ENCODE measurements around the gene CAT. TPM values are rescaled to one million over a fixed set of nuclear protein-coding genes. Genes with fewer than 3 reads are reported as not detected.

The CAT gene
- total RNA-seq (10 to 100 TPM; 26.2 to 43.5 (median 37.6) TPM), total RNA-seq (11.3 to 87.6 (median 47.3) reads per million in 29 experiments)
- 60.2 TPM for total RNA-seq (2013)

DNA sequence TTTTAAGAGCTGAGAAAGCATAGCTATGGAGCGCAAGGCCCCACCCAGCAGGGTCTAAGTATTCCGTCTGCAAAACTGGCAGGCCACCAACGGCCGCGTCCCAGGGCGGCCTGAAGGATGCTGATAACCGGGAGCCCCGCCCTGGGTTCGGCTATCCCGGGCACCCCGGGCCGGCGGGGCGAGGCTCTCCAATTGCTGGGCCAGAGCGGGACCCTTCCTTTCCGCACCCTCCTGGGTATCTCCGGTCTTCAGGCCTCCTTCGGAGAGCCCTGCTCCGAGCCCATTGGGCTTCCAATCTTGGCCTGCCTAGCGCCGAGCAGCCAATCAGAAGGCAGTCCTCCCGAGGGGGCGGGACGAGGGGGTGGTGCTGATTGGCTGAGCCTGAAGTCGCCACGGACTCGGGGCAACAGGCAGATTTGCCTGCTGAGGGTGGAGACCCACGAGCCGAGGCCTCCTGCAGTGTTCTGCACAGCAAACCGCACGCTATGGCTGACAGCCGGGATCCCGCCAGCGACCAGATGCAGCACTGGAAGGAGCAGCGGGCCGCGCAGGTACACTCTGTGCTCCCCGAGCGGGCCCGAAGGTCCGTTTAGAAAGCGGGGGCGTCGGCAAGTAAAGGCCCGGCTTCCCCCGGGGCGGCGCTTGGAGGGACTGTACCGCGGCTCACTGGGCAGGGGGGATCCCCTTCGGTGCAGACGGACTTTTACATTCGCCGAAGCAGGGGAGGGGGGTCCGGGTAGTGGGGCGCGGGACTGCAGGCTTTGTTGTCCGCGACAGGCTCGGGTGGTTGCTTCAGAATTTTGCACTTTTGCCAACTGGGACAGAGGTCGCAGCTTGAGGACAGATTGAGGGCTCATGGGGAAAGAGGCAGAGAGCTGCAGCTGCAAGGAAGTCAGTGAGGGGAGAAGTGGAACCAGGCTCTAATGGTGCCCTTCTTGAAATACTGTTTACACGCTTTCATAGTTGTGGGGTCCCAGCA, at the start of gene CAT:
CAT (plus strand) TSS at position 406 of the 979 bp plus-strand sequence; CDS start at position 486, 80 bp downstream.
- no peaks in the 10 kb centered on the region for H3K9me3 Mint-ChIP-seq
- Histone ChIP-seq H3K27me3 (replicated peaks in 1 of 2; ENCODE audit: control insufficient read depth in 2 of 2, extremely low read depth in 1 of 2, insufficient read depth in 2 of 2, low read length in 1 of 2) (no peaks in the 10 kb centered on the region), H3K9me3 (no peaks in the 10 kb centered on the region), H3K4me3 (ENCODE audit: control insufficient read depth in 1 of 2, extremely low read depth in 1 of 2, low read length in 1 of 2) (peak within 1 kb of the TSS; percentile 85 to 94), H3K27ac (ENCODE audit: low read length) (peak within 1 kb of the TSS; percentile 83), H3K36me3 (ENCODE audit: control insufficient read depth in 2 of 2, extremely low read depth in 1 of 2, insufficient read depth in 1 of 2, low read length in 1 of 2) (no peaks in the 10 kb centered on the region), H3K4me1 (ENCODE audit: control insufficient read depth in 1 of 2, extremely low read depth in 1 of 2, insufficient read depth in 2 of 2, low read length in 2 of 2) (peaks cover 17 to 20% of the 10 kb centered on the region in 2 experiments)
- no peaks in the 10 kb centered on the region for H3K27me3 Mint-ChIP-seq
- H3K4me3 Mint-ChIP-seq = peak within 1 kb of the TSS; percentile 96 to 99 (median 98)
- CTCF ChIA-PET = interaction anchor here in 1 of 2 donors (0.7 to 1.2 kb wide), 4 partner anchors 81 to 1359 kb away, joined by 3 read pairs; partner anchors contain the start of gene ABTB2
- ATAC-seq (replicated peaks in 1 of 4) (peak; percentile 96 to 98 (median 96)), DNase-seq (peak; percentile 92 to 99 (median 97))
- peaks cover 34 to 47% (median 42%) of the 10 kb centered on the region in 3 donors for H3K4me1 Mint-ChIP-seq
- POLR2A ChIA-PET = interaction anchor here in 1 of 2 donors (0.5 kb wide), 1 partner anchor 573 kb away, joined by 10 read pairs; no protein-coding TSS in a partner anchor
- H3K27ac Mint-ChIP-seq = peak within 1 kb of the TSS; percentile 90 to 95
- no peaks in the 10 kb centered on the region for H3K36me3 Mint-ChIP-seq
- WGBS (ENCODE audit: insufficient coverage) = under 1% methylated on average over 59 of the region's 62 CpGs

DNA sequence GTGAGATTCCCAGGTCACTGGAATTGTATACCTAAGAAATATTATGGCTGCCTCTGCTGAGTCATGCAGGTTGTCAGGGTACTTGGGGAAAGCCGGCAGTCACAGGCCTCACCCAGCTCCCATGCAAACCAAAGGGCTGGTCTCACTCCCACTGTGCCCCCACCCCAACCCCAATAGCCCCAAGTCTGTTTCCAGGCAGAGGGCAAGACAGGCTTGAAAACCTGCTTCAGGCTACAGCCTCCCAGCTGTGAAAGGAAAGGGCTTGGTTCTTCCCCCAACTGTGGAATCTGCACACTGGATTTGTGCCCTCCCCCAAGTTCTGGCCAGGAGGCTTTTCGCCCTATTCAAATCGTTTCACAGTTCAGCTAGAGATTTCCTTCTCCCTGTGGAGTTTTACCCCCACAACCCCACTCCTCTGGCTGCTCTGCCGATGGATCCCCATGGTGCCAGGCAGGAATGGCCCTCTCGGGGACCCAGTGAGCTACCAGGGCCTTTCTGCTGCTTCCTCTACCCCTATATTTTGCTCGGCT, 43.9 kb upstream of the CAT start:
- H3K4me1 ChIP-seq (ENCODE audit: control insufficient read depth in 1 of 2, extremely low read depth in 1 of 2, insufficient read depth in 2 of 2, low read length in 2 of 2) = no peaks in the 10 kb centered on the region
- 83% methylated on average over 3 of the region's 6 CpGs for WGBS (ENCODE audit: insufficient coverage)
- POLR2A ChIA-PET = no interaction called here
- no peak for DNase-seq
- H3K36me3 ChIP-seq (ENCODE audit: control insufficient read depth in 2 of 2, extremely low read depth in 1 of 2, insufficient read depth in 1 of 2, low read length in 1 of 2) = no peaks in the 10 kb centered on the region
- H3K4me3 ChIP-seq (ENCODE audit: control insufficient read depth in 1 of 2, extremely low read depth in 1 of 2, low read length in 1 of 2) = no peak overlapping the region
- no peak overlapping the region for H3K4me3 Mint-ChIP-seq
- CTCF ChIA-PET = interaction anchor here in 1 of 2 donors (0.7 kb wide), 1 partner anchor 106 kb away, joined by 4 read pairs; no protein-coding TSS in a partner anchor
- peaks cover 0 to 19% of the 10 kb centered on the region in 2 experiments for H3K27me3 ChIP-seq (replicated peaks in 1 of 2; ENCODE audit: control insufficient read depth in 2 of 2, extremely low read depth in 1 of 2, insufficient read depth in 2 of 2, low read length in 1 of 2)
- H3K27ac Mint-ChIP-seq = no peak overlapping the region
- no peaks in the 10 kb centered on the region for H3K9me3 ChIP-seq
- H3K27me3 Mint-ChIP-seq = peaks cover 12 to 49% of the 10 kb centered on the region in 2 donors
- peaks cover 7 to 23% (median 13%) of the 10 kb centered on the region in 3 donors for H3K9me3 Mint-ChIP-seq
- no peak for ATAC-seq (replicated peaks in 1 of 4)
- H3K4me1 Mint-ChIP-seq = no peaks in the 10 kb centered on the region
- H3K36me3 Mint-ChIP-seq = no peaks in the 10 kb centered on the region
- H3K27ac ChIP-seq (ENCODE audit: low read length) = no peak overlapping the region

DNA sequence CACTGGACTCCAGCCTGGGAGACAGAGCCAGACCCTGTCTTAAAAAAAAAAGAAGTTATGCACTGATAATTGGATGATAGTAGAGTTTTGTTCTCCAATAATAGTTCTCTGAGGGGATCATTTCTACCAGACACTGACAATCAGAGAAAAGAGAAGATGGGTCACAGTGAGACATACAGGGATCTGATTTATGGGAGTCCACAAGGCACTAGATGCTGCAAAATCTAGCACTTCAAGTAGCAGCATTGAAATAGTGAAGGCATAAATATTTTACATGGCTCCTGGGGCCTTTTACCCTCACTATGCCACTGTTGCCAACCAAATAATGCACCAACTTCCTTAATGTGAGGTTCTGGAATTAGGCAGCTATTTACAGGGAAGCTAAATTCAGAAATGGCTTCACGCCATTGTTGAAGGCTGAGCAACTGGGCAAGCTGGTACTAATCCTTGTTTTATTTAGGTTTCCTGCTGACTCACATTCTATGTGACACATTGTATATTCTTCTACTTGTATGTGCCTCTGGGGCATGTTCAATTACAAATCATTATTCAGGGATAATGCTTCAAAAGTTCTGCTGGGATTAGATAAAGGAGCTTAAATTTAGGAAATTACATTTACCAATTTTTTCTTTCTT, 42.7 kb upstream of the CAT start:
- H3K36me3 ChIP-seq (ENCODE audit: control insufficient read depth in 2 of 2, extremely low read depth in 1 of 2, insufficient read depth in 1 of 2, low read length in 1 of 2) = no peaks in the 10 kb centered on the region
- Mint-ChIP-seq H3K4me3 (no peak overlapping the region), H3K4me1 (no peaks in the 10 kb centered on the region), H3K9me3 (peaks cover 7 to 23% (median 13%) of the 10 kb centered on the region in 3 donors), H3K36me3 (no peaks in the 10 kb centered on the region), H3K27ac (no peak overlapping the region), H3K27me3 (peaks cover 12 to 53% of the 10 kb centered on the region in 2 donors)
- no peak overlapping the region for H3K27ac ChIP-seq (ENCODE audit: low read length)
- H3K4me3 ChIP-seq (ENCODE audit: control insufficient read depth in 1 of 2, extremely low read depth in 1 of 2, low read length in 1 of 2) = no peak overlapping the region
- ChIA-PET CTCF (interaction anchor here in 1 of 2 donors (0.7 kb wide), 1 partner anchor 1032 kb away, joined by 4 read pairs; no protein-coding TSS in a partner anchor), POLR2A (interaction anchor here in 1 of 2 donors (0.6 kb wide), 1 partner anchor 483 kb away, joined by 4 read pairs; no protein-coding TSS in a partner anchor)
- no peaks in the 10 kb centered on the region for H3K4me1 ChIP-seq (ENCODE audit: control insufficient read depth in 1 of 2, extremely low read depth in 1 of 2, insufficient read depth in 2 of 2, low read length in 2 of 2)
- 100% methylated on average over 1 of the region's 1 CpG for WGBS (ENCODE audit: insufficient coverage)
- H3K27me3 ChIP-seq (replicated peaks in 1 of 2; ENCODE audit: control insufficient read depth in 2 of 2, extremely low read depth in 1 of 2, insufficient read depth in 2 of 2, low read length in 1 of 2) = peaks cover 0 to 19% of the 10 kb centered on the region in 2 experiments
- DNase-seq (no peak), ATAC-seq (replicated peaks in 1 of 4) (no peak)
- H3K9me3 ChIP-seq = no peaks in the 10 kb centered on the region

GRCh38 chr11:34397120-34397519, 41.6 kb upstream of the CAT start:
- WGBS (ENCODE audit: insufficient coverage) = no CpG with 5 or more reads among the region's 1 CpG
- CTCF ChIA-PET = no interaction called here
- DNase-seq = no peak

GRCh38 chr11:34397811-34398210, 40.9 kb upstream of the CAT start:
- H3K27ac ChIP-seq (ENCODE audit: low read length) = no peak overlapping the region
- Mint-ChIP-seq H3K27me3 (peaks cover 12 to 45% of the 10 kb centered on the region in 2 donors), H3K27ac (no peak overlapping the region), H3K4me1 (no peaks in the 10 kb centered on the region), H3K9me3 (peaks cover 7 to 17% (median 11%) of the 10 kb centered on the region in 3 donors), H3K36me3 (no peaks in the 10 kb centered on the region), H3K4me3 (no peak overlapping the region)
- H3K27me3 ChIP-seq (replicated peaks in 1 of 2; ENCODE audit: control insufficient read depth in 2 of 2, extremely low read depth in 1 of 2, insufficient read depth in 2 of 2, low read length in 1 of 2) = peaks cover 0 to 23% of the 10 kb centered on the region in 2 experiments
- ATAC-seq (replicated peaks in 1 of 4) = no peak
- no CpG with 5 or more reads among the region's 2 CpGs for WGBS (ENCODE audit: insufficient coverage)
- no peak overlapping the region for H3K4me3 ChIP-seq (ENCODE audit: control insufficient read depth in 1 of 2, extremely low read depth in 1 of 2, low read length in 1 of 2)
- DNase-seq = no peak
- ChIA-PET CTCF (interaction anchor here in 1 of 2 donors (0.7 kb wide), 1 partner anchor 227 kb away, joined by 5 read pairs; no protein-coding TSS in a partner anchor), POLR2A (no interaction called here)
- H3K36me3 ChIP-seq (ENCODE audit: control insufficient read depth in 2 of 2, extremely low read depth in 1 of 2, insufficient read depth in 1 of 2, low read length in 1 of 2) = no peaks in the 10 kb centered on the region
- no peaks in the 10 kb centered on the region for H3K4me1 ChIP-seq (ENCODE audit: control insufficient read depth in 1 of 2, extremely low read depth in 1 of 2, insufficient read depth in 2 of 2, low read length in 2 of 2)
- no peaks in the 10 kb centered on the region for H3K9me3 ChIP-seq

More at GRCh38 chr11:34397120-34397519, 41.6 kb upstream of the CAT start:
- Mint-ChIP-seq H3K4me3 (no peak overlapping the region), H3K9me3 (peaks cover 7 to 23% (median 13%) of the 10 kb centered on the region in 3 donors), H3K36me3 (no peaks in the 10 kb centered on the region), H3K27ac (no peak overlapping the region), H3K4me1 (no peaks in the 10 kb centered on the region), H3K27me3 (peaks cover 12 to 47% of the 10 kb centered on the region in 2 donors)
- ATAC-seq (replicated peaks in 1 of 4) = no peak
- POLR2A ChIA-PET = no interaction called here
- Histone ChIP-seq H3K4me3 (ENCODE audit: control insufficient read depth in 1 of 2, extremely low read depth in 1 of 2, low read length in 1 of 2) (no peak overlapping the region), H3K9me3 (no peaks in the 10 kb centered on the region), H3K27me3 (replicated peaks in 1 of 2; ENCODE audit: control insufficient read depth in 2 of 2, extremely low read depth in 1 of 2, insufficient read depth in 2 of 2, low read length in 1 of 2) (peaks cover 0 to 19% of the 10 kb centered on the region in 2 experiments), H3K36me3 (ENCODE audit: control insufficient read depth in 2 of 2, extremely low read depth in 1 of 2, insufficient read depth in 1 of 2, low read length in 1 of 2) (no peaks in the 10 kb centered on the region), H3K4me1 (ENCODE audit: control insufficient read depth in 1 of 2, extremely low read depth in 1 of 2, insufficient read depth in 2 of 2, low read length in 2 of 2) (no peaks in the 10 kb centered on the region), H3K27ac (ENCODE audit: low read length) (no peak overlapping the region)
